ENCODE measurements around the gene LGALS4.
"Not testable (repeated sequence)": the region's sequence is repeated elsewhere in the genome, so short reads cannot be mapped to it uniquely, and the experiment has no call there.

LGALS4 gene

DNA sequence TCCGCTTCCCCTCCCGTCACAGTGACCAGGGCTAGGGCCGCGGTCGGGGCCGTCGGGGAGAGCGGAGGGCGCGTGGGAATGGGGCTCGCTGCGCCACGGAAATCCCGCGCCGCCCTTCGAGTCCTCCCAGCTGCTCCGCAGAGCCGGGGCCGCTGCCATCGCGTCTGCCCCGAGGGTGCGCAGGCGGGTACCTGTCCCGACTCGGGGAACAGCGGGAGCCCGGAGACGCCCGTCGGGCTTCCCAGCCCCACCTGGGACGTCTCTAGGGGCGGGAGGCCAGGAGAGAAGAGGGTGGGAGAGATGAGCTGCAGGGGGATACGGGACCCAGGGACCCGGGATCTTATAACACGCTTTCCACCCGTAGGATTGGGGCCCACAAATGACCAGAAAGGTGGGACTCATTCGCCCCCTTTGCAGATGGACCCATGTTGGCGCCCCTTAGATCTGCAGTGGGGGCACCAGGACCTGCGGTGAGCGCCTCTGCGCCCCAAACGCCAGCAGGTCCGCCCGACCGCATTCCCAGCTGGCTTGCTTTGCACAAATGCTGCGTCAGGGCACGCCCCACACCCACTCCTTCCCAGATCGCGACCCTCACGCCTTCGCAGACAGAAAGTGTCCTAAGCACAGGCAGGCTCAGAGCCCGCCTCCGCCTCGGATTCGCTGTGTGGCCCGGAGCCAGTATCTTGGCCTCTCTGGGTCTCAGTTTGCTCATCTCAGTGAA, 42.4 kb downstream of the LGALS4 start:
- not testable (repeated sequence) for DNase-seq (ENCODE audit: low read depth)

DNA sequence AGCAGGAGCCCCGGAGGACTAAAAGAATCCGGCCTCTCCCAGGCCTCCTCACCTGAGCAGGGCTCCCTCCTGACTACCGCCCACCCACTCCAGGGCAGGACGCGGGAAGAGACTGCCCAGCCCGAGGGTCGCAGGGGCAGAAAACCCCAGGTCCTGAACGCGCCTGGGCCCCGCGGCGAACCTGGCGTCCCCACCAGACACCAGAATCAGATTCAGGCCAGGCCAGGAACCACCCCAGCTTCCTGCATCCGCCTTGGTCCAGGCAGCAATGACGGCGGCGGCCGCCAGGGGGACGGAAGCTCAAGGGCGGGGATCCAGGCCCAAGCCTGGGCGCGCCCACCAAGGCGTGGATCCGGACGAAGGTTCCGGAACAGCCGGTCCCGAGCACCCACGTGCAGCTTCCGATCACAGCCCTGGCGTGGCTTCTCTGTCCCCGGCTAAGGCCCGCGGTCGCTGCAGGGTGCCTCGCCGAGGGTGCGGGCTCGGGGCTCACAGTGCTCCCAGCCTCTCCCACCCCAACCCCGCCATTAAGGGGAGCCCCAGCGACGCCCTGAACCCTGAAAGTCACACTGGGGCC, 43.0 kb downstream of the LGALS4 start:
- no peak for DNase-seq (ENCODE audit: low read depth)

DNA sequence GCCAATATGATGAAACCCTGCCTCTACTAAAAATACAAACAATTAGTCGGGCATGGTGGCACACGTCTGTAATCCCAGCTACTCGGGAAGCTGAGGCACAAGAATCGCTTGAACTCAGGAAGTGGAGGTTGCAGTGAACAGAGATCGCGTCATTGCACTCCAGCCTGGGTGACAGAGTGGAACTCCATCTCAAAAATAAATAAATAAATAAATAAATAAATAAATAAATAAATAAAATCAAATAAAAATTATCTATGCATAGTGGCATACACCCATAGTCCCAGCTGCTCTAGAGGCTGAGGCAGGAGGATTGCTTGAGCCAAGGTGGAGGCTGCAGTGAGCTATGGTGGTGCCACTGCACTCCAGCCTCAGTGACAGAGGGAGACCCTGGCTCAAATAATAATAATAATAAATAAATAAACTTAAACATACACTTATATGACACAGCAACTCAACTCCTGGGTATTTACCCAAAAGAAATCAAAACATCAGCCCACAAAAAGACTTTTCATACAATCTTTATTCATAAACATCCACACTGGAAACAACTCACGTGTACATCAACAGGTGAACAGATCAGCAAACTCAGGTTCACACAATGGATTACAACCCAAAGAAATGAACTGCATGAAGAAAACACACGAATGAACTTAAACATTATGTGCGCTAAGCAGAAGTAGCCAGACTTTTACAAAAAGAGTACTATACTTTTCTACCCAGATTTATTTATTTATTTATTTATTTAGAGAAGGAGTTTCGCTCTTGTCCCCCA, 46.3 kb downstream of the LGALS4 start:
- DNase-seq (ENCODE audit: low read depth), result no peak

DNA sequence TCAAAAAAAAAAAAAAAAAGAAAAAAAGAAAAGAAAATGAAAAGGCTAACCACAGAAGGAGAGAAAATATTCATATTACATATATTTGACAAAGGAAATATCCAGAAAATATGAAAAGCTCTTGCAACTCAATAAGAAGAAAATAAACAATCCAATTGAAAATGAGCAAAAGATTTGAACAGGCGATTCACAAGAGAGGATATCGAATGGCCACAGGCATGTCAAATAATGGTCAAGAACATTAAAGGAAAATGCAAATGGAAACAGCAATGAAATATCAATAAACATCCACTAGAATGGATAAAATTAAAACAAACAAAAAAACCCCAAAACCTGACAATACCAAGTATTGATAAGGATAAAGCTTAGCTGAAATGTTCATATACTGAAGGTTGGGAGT, 47.5 kb downstream of the LGALS4 start:
- DNase-seq (ENCODE audit: low read depth), result no peak

DNA sequence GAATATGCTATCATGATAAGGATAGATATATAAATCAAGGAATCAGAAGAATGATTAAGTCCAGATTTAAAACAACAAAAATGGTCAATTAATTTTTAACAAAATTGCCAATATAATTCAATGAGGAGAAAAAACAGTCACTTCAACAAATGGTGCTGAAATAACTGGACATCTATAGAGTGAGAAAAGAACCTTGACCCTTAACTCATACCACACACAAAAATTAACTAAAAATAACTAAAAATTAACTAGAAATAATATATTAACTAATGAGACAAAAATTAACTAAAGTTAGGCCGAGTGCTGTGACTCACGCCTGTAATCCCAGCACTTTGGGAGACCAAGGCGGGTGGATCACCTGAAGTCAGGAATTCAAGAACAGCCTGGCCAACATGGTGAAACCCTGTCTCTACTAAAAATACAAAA, 48.9 kb downstream of the LGALS4 start:
- DNase-seq (ENCODE audit: low read depth), result no peak

DNA sequence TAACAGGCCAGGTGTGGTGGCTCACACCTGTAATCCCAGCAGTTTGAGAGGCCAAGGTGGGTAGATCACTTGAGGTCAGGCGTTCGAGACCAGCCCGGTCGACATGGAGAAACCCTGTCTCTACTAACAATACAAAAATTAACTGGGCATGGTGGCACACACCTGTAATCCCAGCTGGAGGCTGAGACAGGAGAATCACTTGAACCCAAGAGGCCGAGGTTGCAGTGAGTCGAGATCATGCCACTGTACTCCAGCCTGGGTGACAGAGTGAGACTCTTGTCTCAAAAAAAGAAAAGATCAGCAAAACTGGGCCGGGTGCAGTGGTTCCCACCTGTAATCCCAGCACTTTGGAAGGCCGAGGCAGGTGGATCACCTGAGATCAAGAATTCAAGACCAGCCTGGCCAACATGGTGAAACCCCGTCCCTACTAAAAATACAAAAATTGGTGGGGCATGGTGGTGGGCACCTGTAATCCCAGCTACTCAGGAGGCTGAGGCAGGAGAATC, 50.8 kb downstream of the LGALS4 start:
- not testable (repeated sequence) for DNase-seq (ENCODE audit: low read depth)

DNA sequence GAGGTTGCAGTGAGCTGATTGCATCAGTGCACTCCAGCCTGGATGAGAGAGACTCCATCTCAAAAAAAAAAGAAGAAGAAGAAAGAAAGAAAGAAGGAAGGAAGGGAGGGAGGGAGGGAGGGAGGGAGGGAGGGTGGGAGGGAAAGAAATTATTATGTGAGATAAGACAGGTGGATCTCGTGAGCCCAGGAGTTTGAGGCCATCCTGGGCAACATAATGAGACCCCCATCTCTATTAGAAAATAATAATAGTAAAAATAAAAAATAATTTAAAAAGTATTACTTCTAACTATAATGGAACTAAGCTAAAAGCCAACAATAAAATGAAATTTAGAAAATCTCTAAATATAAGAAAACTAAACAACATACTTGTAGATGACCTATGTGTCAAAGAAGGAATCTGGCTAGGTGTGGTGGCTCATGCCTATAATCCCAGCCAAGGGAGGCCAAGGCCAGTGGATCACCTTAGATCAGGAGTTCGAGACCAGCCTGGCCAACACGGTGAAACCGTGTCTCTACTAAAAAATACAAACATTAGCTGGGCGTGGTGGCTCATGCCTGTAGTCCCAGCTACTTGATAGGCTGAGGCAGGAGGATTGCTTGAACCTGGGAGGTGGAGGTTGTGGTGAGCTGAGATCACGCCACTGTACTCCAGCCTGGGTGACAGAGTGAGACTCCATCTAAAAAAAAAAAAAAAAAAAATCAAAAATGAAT, 51.8 kb downstream of the LGALS4 start:
- not testable (repeated sequence) for DNase-seq (ENCODE audit: low read depth)

DNA sequence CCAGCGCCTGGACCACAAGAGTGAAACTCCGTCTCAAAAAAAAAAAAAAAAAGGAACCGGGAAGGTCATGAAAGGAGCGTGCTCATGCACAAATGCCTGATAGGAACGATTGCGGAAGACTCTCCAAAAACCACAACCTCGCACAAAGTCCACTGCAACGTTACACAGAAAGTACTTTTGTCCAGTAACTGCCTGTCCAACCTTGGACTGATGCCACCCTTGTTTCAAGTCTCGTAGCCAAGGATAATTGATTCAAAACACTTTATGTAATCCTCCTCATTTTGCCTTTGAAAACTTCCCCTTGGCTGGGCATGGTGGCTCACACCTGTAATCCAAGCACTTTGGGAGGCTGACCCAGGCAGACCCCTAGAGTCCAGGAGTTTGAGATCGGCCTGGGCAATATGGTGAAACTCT, 53.1 kb downstream of the LGALS4 start:
- DNase-seq (ENCODE audit: low read depth), result no peak

DNA sequence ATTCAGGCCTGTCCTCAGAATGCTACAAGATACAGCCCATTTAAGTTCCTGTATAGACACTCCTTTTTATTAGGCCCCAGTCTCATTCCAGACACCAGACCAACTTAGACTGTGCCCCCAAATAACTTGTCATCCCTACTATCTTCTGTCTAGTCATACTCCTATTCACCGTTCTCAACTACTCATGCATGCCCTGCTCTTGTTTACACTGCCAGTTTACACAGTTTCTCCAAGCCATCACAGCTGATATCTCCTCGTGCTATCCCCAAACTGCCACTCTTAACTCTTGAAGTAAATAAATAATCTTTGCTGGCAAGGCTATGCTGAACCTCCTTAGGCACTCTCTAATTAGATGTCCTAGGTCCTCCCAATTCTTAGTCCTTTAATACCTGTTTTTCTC, 58.5 kb downstream of the LGALS4 start:
- not testable (repeated sequence) for DNase-seq (ENCODE audit: low read depth)

DNA sequence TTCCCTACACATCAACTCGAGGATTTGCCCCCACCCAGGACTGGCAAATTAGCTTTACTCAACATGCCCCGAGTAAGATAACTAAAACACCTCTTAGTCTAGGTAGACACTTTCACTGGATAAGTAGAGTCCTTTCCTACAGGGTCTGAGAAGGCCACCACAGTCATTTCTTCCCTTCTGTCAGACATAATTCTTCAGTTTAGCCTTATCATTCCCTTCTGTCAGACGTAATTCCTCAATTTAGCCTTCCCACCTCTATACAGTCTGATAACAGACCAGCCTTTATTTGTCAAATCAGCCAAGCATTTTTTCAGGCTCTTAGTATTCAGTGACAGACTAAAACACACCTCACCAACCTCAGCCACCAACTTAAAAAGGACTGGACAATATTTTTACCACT, 59.0 kb downstream of the LGALS4 start:
- DNase-seq (ENCODE audit: low read depth), result not testable (repeated sequence)

Data from GM04503 (cell line).